Measurements from ENCODE around the gene RBM20. TPM values are rescaled to one million over a fixed set of nuclear protein-coding genes. Genes with fewer than 3 reads are reported as not detected.

The RBM20 gene
- total and polyA plus RNA-seq, 2 of the 4 experiments (the other 2 are of a cell fraction), result under 0.01 to 0.15 TPM

DNA sequence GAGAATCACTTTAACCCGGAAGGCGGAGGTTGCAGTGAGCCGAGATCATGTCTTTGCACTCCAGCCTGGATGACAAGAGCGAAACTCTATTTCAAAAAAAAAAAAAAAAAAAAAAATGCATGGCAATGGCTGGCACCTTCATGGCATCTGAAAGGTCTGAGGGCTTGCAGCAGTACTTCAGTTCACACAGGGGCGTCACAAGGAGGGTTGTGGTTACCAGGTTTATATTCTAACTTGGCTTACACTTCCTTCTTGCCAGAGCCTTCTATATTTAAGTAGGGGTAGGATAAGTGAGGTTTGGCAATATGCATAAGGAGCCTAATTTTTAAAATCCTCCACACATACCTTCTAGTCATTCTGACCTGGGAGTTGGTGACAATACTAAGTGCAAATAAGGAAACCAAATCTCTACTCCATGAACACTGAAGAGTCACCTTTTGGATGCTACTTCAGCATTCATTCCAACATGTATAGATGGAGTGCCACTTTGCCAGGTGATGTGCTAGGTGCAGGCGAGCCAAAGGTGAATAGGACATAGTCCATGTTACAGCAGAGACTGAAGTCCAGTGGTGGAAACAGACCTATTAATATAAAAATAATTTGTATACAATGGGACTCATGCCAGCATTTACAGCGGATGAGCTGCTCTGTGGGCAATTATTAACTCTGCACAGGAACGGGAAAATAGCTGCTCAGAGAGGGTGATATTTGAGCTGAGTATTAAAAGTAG is 169.8 kb downstream of the RBM20 start:
- Histone ChIP-seq H3K79me1 (ENCODE audit: low read depth in 1 of 2, low read length in 2 of 2) (no peaks in the 10 kb centered on the region), H3K9me3 (ENCODE audit: control insufficient read depth, insufficient read depth, low read length) (no peaks in the 10 kb centered on the region), H3K4me3 (ENCODE audit: insufficient read depth, low read depth, low read length) (no peak overlapping the region), H3K9ac (ENCODE audit: low read depth, low read length) (no peak overlapping the region), H3K56ac (ENCODE audit: extremely low read depth, insufficient read depth, low read length) (no peak overlapping the region), H2AFZ (replicated peaks; ENCODE audit: low read length, poor library complexity) (no peak overlapping the region), H3K36me3 (ENCODE audit: control insufficient read depth, insufficient read depth, low read length) (no peaks in the 10 kb centered on the region), H2AK5ac (ENCODE audit: low read depth, low read length) (no peak overlapping the region), H3K4ac (ENCODE audit: low read depth, low read length) (no peak overlapping the region), H3K14ac (replicated peaks; ENCODE audit: low read depth, low read length) (no peak overlapping the region), H2BK20ac (ENCODE audit: low read depth, low read length) (no peak overlapping the region), H3K4me1 (ENCODE audit: control insufficient read depth, insufficient read depth, low read length) (no peaks in the 10 kb centered on the region), H3K23ac (ENCODE audit: low read depth, low read length) (no peak overlapping the region), H4K91ac (ENCODE audit: insufficient read depth, low read depth, low read length) (no peak overlapping the region), H2BK15ac (ENCODE audit: low read depth, low read length) (no peak overlapping the region), H3K4me2 (ENCODE audit: low read depth, low read length) (no peak overlapping the region), H2BK120ac (ENCODE audit: low read depth, low read length) (no peak overlapping the region), H3K27me3 (ENCODE audit: control insufficient read depth, insufficient read depth, low read length) (peaks cover 15% of the 10 kb centered on the region), H4K5ac (ENCODE audit: low read depth, low read length) (no peak overlapping the region), H2BK5ac (ENCODE audit: low read depth, low read length, poor library complexity, severe bottlenecking) (no peak overlapping the region), H3K9me1 (ENCODE audit: insufficient read depth, low read length) (no peaks in the 10 kb centered on the region), H2AK9ac (replicated peaks; ENCODE audit: low read depth, low read length, poor library complexity) (no peak overlapping the region), H4K20me1 (ENCODE audit: insufficient read depth, low read length) (no peaks in the 10 kb centered on the region), H4K8ac (ENCODE audit: low read depth in 2 of 2, low read length in 2 of 2) (no peak overlapping the region), H3K27ac (ENCODE audit: insufficient read depth, low read length) (no peak overlapping the region), H3K18ac (ENCODE audit: low read depth, low read length) (no peak overlapping the region)
- dilution Hi-C loops (cut with HindIII; ENCODE audit: low sequenced_read_pairs, unreplicated experiment), result no loop called here
- intact Hi-C loops (cut with micrococcal nuclease), result no loop called here
- DNase-seq (no peak), ATAC-seq (ENCODE audit: low read depth) (no peak)
- POLR2A ChIA-PET (ENCODE audit: unreplicated experiment), result no interaction called here
- CTCF ChIA-PET, result no interaction called here
- BruUV-seq (replicated peaks), result no TSS peak
- 100% methylated on average over 1 of the region's 8 CpGs; no CpG with 5 or more reads in 1 of the 2 experiments for WGBS, 2 experiments (ENCODE audit: extremely low coverage in 2 of 2, insufficient read length in 1 of 2)
- TF ChIP-seq RAD21 (IDR thresholded peaks at IDR 0.05; ENCODE audit: low read length), result no peak
- TF ChIP-seq CHD1 (IDR thresholded peaks at IDR 0.05; ENCODE audit: low read depth, low read length), result no peak
- TF ChIP-seq SMC3 (IDR thresholded peaks at IDR 0.05; ENCODE audit: low read depth, low read length), result no peak
- TF ChIP-seq, protein P1, sequence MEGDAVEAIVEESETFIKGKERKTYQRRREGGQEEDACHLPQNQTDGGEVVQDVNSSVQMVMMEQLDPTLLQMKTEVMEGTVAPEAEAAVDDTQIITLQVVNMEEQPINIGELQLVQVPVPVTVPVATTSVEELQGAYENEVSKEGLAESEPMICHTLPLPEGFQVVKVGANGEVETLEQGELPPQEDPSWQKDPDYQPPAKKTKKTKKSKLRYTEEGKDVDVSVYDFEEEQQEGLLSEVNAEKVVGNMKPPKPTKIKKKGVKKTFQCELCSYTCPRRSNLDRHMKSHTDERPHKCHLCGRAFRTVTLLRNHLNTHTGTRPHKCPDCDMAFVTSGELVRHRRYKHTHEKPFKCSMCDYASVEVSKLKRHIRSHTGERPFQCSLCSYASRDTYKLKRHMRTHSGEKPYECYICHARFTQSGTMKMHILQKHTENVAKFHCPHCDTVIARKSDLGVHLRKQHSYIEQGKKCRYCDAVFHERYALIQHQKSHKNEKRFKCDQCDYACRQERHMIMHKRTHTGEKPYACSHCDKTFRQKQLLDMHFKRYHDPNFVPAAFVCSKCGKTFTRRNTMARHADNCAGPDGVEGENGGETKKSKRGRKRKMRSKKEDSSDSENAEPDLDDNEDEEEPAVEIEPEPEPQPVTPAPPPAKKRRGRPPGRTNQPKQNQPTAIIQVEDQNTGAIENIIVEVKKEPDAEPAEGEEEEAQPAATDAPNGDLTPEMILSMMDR (conservative IDR thresholded peaks at IDR 0.05; ENCODE audit: low read depth, low read length), result no peak
- no peak for TF ChIP-seq RCOR1 (IDR thresholded peaks at IDR 0.05; ENCODE audit: insufficient replicate concordance, low read length)
- TF ChIP-seq FOS (IDR thresholded peaks at IDR 0.05; ENCODE audit: low read depth, low read length), result no peak
- TF ChIP-seq, protein P2, sequence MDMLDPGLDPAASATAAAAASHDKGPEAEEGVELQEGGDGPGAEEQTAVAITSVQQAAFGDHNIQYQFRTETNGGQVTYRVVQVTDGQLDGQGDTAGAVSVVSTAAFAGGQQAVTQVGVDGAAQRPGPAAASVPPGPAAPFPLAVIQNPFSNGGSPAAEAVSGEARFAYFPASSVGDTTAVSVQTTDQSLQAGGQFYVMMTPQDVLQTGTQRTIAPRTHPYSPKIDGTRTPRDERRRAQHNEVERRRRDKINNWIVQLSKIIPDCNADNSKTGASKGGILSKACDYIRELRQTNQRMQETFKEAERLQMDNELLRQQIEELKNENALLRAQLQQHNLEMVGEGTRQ (IDR thresholded peaks at IDR 0.05; ENCODE audit: low read depth, low read length), result no peak
- no peak for TF ChIP-seq MXI1 (IDR thresholded peaks at IDR 0.05; ENCODE audit: borderline replicate concordance, low read depth, low read length)
- in situ Hi-C loops (cut with MboI; ENCODE audit: low sequenced_read_pairs), result no loop called here
